ENCODE results near the gene INKA1.

Gene INKA1

DNA sequence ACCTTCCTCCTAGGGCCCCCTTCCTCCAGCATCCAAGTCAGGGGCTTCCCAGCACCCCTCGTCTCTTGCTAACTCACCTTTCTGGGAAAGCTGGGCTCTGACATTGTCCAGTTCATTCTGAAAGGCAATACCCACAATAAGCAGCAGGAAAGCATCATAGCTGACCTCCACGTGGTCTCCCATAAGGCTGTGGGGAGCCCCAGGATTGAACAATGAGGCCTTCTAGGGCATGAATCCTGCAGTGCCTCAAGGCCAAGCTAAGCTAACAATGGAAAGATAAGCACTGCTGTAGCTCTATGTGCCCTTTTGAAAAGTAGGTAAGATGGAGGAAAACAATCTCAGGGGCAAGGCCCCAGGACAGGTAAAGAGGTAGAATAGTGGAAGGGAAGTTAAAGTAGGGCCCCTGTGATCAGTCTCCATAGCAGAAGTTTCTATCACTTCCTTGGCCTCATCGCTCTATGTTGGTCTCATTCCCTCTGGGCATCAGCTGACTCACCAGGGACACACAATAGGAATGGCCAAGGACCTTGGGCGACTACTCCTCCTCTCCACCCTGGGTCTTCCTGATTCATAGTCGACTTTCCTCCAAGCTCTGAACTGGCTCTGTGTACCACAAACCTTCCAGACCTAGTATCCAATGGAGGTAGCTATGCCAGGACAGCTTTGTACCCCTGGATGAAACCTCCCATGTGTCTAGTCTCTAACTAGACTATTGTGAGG is 41.6 kb downstream of the INKA1 start:
- no peak overlapping the region for H3K27ac ChIP-seq
- TF ChIP-seq, protein P1, sequence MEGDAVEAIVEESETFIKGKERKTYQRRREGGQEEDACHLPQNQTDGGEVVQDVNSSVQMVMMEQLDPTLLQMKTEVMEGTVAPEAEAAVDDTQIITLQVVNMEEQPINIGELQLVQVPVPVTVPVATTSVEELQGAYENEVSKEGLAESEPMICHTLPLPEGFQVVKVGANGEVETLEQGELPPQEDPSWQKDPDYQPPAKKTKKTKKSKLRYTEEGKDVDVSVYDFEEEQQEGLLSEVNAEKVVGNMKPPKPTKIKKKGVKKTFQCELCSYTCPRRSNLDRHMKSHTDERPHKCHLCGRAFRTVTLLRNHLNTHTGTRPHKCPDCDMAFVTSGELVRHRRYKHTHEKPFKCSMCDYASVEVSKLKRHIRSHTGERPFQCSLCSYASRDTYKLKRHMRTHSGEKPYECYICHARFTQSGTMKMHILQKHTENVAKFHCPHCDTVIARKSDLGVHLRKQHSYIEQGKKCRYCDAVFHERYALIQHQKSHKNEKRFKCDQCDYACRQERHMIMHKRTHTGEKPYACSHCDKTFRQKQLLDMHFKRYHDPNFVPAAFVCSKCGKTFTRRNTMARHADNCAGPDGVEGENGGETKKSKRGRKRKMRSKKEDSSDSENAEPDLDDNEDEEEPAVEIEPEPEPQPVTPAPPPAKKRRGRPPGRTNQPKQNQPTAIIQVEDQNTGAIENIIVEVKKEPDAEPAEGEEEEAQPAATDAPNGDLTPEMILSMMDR (conservative IDR thresholded peaks at IDR 0.05), result no peak

DNA sequence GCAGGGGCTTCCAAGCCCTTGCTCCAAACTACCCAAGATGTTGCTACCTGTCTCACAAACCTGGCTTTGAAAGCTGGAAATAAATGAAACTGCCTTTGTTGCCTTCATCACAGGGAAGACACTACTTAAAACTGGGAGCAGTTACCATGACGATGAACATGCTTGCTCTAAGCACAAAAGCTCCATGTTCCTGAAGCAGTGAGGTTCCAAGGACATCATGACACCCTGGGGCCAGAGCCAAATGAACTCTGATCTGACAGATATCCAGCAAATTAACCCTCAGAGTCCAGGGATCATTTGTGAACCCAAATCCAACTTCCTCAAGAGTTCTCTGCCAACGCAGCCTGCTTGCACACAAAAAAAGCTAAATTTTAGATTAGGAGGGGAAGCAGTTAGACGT is 42.6 kb downstream of the INKA1 start:
- no peak overlapping the region for H3K27ac ChIP-seq
- TF ChIP-seq, protein P1 (conservative IDR thresholded peaks at IDR 0.05), result no peak

Data from VCaP (cell line).